Central memory CD4-positive, alpha-beta T cell (primary cell): ENCODE measurements around the gene PLEKHG5.
A peak's percentile ranks its signal among the peaks of the same experiment; 100 is the strongest.
"Not testable (repeated sequence)": the region's sequence is repeated elsewhere in the genome, so short reads cannot be mapped to it uniquely, and the experiment has no call there.

Experiments
- DNase-seq: peaks from one replicate; pipeline ENCODE4 v3.0.0; 2022

The PLEKHG5 gene

GRCh38 chr1:6495540-6496364 is 4.3 kb upstream of the PLEKHG5 start:
- DNase-seq = no peak

- no peak for DNase-seq
These were observed 3.6 kb upstream of the PLEKHG5 start for GRCh38 chr1:6495041-6495441.

GRCh38 chr1:6494627-6495026 is 3.2 kb upstream of the PLEKHG5 start:
- no peak for DNase-seq

- not testable (repeated sequence) for DNase-seq
These were observed 2.4 kb upstream of the PLEKHG5 start for GRCh38 chr1:6493834-6494223.

GRCh38 chr1:6491966-6492365 is 499 bp upstream of the PLEKHG5 start:
- no peak for DNase-seq

- DNase-seq = no peak
These were observed 402 bp downstream of the PLEKHG5 start for GRCh38 chr1:6491081-6491449.

- DNase-seq = no peak
These were observed 1.0 kb downstream of the PLEKHG5 start for GRCh38 chr1:6490181-6491080.

- DNase-seq = peak; percentile 74
These were observed 1.7 kb downstream of the PLEKHG5 start for GRCh38 chr1:6489799-6490180.

GRCh38 chr1:6489383-6489765 is 2.1 kb downstream of the PLEKHG5 start:
- DNase-seq = no peak

GRCh38 chr1:6488602-6489382 is 2.7 kb downstream of the PLEKHG5 start:
- DNase-seq = no peak

- no peak for DNase-seq
These were observed 3.5 kb downstream of the PLEKHG5 start for GRCh38 chr1:6487804-6488484.

- peak; percentile 79 for DNase-seq
These were observed 4.9 kb downstream of the PLEKHG5 start for GRCh38 chr1:6486433-6487011.

- DNase-seq = no peak
These were observed 6.0 kb downstream of the PLEKHG5 start for GRCh38 chr1:6485168-6486101.

GRCh38 chr1:6484826-6485167 is 6.7 kb downstream of the PLEKHG5 start:
- no peak for DNase-seq

GRCh38 chr1:6483761-6484117 is 7.7 kb downstream of the PLEKHG5 start:
- DNase-seq = no peak

- DNase-seq = no peak
These were observed 8.3 kb downstream of the PLEKHG5 start for GRCh38 chr1:6483017-6483760.

- no peak for DNase-seq
These were observed 9.6 kb downstream of the PLEKHG5 start for GRCh38 chr1:6481820-6482219.

- DNase-seq = no peak
These were observed 14.2 kb downstream of the PLEKHG5 start for GRCh38 chr1:6477039-6477820.

- DNase-seq = no peak
These were observed 15.0 kb downstream of the PLEKHG5 start for GRCh38 chr1:6476483-6476882.
